ENCODE measurements around the gene SP6.

SP6 gene

GRCh38 chr17:47866941-47867340 lies 16.0 kb upstream of the SP6 start:
- no peak overlapping the region for H3K4me3 ChIP-seq (replicated peaks; ENCODE audit: low read depth, low read length)
- peak; percentile 67 for DNase-seq (ENCODE audit: low read depth)
- TF ChIP-seq, protein P1, sequence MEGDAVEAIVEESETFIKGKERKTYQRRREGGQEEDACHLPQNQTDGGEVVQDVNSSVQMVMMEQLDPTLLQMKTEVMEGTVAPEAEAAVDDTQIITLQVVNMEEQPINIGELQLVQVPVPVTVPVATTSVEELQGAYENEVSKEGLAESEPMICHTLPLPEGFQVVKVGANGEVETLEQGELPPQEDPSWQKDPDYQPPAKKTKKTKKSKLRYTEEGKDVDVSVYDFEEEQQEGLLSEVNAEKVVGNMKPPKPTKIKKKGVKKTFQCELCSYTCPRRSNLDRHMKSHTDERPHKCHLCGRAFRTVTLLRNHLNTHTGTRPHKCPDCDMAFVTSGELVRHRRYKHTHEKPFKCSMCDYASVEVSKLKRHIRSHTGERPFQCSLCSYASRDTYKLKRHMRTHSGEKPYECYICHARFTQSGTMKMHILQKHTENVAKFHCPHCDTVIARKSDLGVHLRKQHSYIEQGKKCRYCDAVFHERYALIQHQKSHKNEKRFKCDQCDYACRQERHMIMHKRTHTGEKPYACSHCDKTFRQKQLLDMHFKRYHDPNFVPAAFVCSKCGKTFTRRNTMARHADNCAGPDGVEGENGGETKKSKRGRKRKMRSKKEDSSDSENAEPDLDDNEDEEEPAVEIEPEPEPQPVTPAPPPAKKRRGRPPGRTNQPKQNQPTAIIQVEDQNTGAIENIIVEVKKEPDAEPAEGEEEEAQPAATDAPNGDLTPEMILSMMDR (IDR thresholded peaks at IDR 0.05; ENCODE audit: low read length, missing control alignments): no peak

DNA sequence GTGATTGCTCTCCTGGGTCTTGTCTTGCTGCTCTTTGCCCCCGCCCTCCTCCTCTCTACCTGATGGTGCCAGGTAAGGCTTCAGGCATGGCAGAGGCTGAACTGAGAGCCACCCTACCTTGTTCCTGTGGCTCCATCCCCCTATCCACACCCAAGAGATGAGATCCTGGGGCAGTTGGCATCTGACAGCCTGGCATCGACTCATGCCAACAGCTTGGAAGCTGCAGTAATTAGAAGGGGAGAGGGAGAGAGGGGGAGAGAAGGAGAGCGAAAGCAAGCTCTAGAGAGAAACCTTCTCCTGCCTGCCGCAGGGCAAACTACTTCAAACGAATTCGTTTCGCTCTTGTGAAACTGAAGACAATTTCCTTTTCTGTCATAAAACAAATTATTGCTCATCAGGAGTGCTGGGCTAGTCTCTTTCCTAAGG lies 13.8 kb upstream of the SP6 start:
- no peak for DNase-seq (ENCODE audit: low read depth)
- TF ChIP-seq, protein P1 (IDR thresholded peaks at IDR 0.05; ENCODE audit: low read length, missing control alignments): no peak
- no peak overlapping the region for H3K4me3 ChIP-seq (replicated peaks; ENCODE audit: low read depth, low read length)

- peak; percentile 73 for DNase-seq (ENCODE audit: low read depth)
- TF ChIP-seq, protein P1 (IDR thresholded peaks at IDR 0.05; ENCODE audit: low read length, missing control alignments): no peak
- H3K4me3 ChIP-seq (replicated peaks; ENCODE audit: low read depth, low read length): no peak overlapping the region
Measured at GRCh38 chr17:47862621-47863440, 11.9 kb upstream of the SP6 start.

- TF ChIP-seq, protein P1 (IDR thresholded peaks at IDR 0.05; ENCODE audit: low read length, missing control alignments): no peak
- no peak for DNase-seq (ENCODE audit: low read depth)
Measured at GRCh38 chr17:47860386-47860785, 9.4 kb upstream of the SP6 start.

DNA sequence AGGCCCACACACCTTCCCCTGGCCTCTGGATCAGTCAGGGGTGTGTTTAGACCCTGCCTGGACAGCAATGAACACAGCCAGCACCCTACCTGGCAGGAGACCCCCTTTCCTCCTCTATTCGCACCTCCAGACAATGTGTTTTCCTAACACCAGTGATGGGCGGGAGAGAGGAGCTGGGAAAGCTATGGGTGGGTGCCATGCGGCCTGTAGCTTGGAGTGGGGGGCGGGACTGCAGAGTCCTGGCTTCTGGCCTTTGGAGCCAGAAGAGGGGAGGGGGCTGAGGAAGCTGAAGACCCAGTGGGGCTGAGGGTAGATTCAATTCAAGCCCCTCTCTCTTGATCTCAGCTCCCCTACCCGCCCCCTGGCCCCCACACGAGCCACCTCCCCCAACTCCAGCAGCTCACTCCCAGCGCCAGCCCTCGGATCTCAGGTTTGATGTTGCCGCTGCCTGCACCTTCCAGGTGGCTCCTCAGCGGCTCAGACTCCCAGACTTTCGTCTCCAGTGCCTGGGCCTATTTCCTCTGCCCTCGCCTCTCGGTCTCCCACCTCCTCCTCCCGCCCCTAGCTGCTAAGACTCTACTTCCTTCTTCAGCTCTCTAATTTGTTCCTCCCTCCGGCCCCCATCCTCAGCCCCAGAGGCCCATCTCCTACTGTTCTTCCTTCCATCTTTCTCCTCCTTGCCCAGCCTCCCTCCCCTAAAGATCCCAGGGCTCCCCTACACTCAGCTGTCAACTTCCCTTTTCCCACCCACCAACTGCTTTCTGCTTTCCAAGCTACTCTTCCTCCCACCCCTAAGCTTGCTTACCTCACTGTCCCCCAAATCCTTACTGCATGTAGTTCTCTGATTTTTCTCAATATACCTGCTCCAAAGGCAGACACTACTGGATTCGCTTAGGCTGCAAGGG lies 6.8 kb upstream of the SP6 start:
- TF ChIP-seq, protein P1 (IDR thresholded peaks at IDR 0.05; ENCODE audit: low read length, missing control alignments): no peak
- DNase-seq (ENCODE audit: low read depth): no peak
- H3K4me3 ChIP-seq (replicated peaks; ENCODE audit: low read depth, low read length): no peak overlapping the region

More at GRCh38 chr17:47860386-47860785, 9.4 kb upstream of the SP6 start:
- no peak overlapping the region for H3K4me3 ChIP-seq (replicated peaks; ENCODE audit: low read depth, low read length)

- DNase-seq (ENCODE audit: low read depth): no peak
- TF ChIP-seq, protein P1 (IDR thresholded peaks at IDR 0.05; ENCODE audit: low read length, missing control alignments): no peak
Measured at GRCh38 chr17:47856830-47857229, 5.9 kb upstream of the SP6 start.

More at GRCh38 chr17:47856830-47857229, 5.9 kb upstream of the SP6 start:
- H3K4me3 ChIP-seq (replicated peaks; ENCODE audit: low read depth, low read length): no peak overlapping the region
